ENCODE data around the gene YAF2. TPM values are rescaled to one million over a fixed set of nuclear protein-coding genes. Genes with fewer than 3 reads are reported as not detected.
"Not testable (repeated sequence)": the region's sequence is repeated elsewhere in the genome, so short reads cannot be mapped to it uniquely, and the experiment has no call there.

The YAF2 gene
- total RNA-seq, 2 donors from 2014 or later, result 17.6 to 27.0 TPM

DNA sequence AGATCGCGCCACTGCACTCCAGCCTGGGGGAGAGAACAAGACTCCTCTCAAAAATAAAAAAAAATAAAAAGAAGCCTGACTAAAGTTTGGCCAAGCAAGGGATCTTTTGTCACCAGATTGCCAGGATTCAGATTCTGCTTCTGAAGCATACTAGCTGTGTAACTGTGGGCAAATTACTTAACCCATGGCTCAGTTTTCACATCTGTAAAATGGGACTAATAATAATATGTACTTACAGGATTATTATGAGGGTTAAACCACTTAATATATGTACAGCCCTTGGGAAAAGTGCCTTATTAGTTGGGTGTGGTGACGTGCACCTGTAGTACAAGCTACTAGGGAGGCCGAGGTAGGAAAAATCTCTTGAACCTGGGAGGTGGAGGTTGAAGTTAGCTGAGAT, 21.7 kb upstream of the YAF2 start:
- no peak for ATAC-seq
- intact Hi-C loops (cut with DNase I), result no loop called here
- WGBS, 2 donors, result 91 to 95% methylated on average over 4 of the region's 4 CpGs

DNA sequence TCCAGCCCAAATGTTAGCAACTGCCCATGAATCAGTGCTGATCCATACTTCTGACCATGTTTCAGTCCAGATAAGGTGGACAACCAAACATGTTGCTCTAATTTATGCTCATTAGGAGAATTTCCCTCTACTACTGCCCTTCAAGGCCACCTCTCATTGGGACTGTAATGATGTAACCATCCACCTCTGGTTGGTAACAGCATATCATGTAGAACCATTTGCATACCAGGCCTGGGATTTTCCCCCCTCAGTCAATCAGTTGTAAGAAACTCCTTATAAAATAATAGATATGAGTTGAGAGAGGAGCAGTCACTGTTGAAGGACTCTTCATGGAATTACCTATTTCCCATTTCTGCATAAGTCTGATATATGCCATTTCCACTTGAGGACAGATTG, 17.8 kb upstream of the YAF2 start:
- Histone ChIP-seq H3K36me3 (replicated peaks in 1 of 2; ENCODE audit: insufficient read depth in 1 of 2, low read depth in 2 of 2) (no peaks in the 10 kb centered on the region), H3K27me3 (no peaks in the 10 kb centered on the region)

More for the DNA sequence above, 21.7 kb upstream of the YAF2 start:
- TF ChIP-seq, protein P1, sequence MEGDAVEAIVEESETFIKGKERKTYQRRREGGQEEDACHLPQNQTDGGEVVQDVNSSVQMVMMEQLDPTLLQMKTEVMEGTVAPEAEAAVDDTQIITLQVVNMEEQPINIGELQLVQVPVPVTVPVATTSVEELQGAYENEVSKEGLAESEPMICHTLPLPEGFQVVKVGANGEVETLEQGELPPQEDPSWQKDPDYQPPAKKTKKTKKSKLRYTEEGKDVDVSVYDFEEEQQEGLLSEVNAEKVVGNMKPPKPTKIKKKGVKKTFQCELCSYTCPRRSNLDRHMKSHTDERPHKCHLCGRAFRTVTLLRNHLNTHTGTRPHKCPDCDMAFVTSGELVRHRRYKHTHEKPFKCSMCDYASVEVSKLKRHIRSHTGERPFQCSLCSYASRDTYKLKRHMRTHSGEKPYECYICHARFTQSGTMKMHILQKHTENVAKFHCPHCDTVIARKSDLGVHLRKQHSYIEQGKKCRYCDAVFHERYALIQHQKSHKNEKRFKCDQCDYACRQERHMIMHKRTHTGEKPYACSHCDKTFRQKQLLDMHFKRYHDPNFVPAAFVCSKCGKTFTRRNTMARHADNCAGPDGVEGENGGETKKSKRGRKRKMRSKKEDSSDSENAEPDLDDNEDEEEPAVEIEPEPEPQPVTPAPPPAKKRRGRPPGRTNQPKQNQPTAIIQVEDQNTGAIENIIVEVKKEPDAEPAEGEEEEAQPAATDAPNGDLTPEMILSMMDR (IDR thresholded peaks at IDR 0.05), result no peak
- TF ChIP-seq POLR2A (IDR thresholded peaks at IDR 0.05), result no peak
- no peaks in the 10 kb centered on the region for H3K27me3 ChIP-seq
- DNase-seq, result no peak
- H3K9me3 ChIP-seq, result no peaks in the 10 kb centered on the region
- no peak overlapping the region for H3K4me3 ChIP-seq
- H3K27ac ChIP-seq, result no peak overlapping the region
- no peaks in the 10 kb centered on the region for H3K36me3 ChIP-seq (replicated peaks in 1 of 2; ENCODE audit: insufficient read depth in 1 of 2, low read depth in 2 of 2)
- H3K4me1 ChIP-seq, result no peaks in the 10 kb centered on the region

GRCh38 chr12:42255221-42255865, 17.3 kb upstream of the YAF2 start:
- WGBS, 2 donors, result 88 to 100% methylated on average over 2 of the region's 2 CpGs
- no peaks in the 10 kb centered on the region for H3K36me3 ChIP-seq (replicated peaks in 1 of 2; ENCODE audit: insufficient read depth in 1 of 2, low read depth in 2 of 2)
- intact Hi-C loops (cut with DNase I), result no loop called here

More for the DNA sequence above, 17.8 kb upstream of the YAF2 start:
- DNase-seq (no peak), ATAC-seq (no peak)
- Histone ChIP-seq H3K4me3 (no peak overlapping the region), H3K27ac (no peak overlapping the region), H3K9me3 (no peaks in the 10 kb centered on the region), H3K4me1 (no peaks in the 10 kb centered on the region)
- no peak for TF ChIP-seq POLR2A (IDR thresholded peaks at IDR 0.05)
- TF ChIP-seq, protein P1 (IDR thresholded peaks at IDR 0.05), result no peak
- intact Hi-C loops (cut with DNase I), result no loop called here

GRCh38 chr12:42252645-42253044, 14.6 kb upstream of the YAF2 start:
- H3K36me3 ChIP-seq (replicated peaks in 1 of 2; ENCODE audit: insufficient read depth in 1 of 2, low read depth in 2 of 2); H3K27ac ChIP-seq; intact Hi-C loops (cut with DNase I); ATAC-seq; H3K4me3 ChIP-seq; DNase-seq; H3K27me3 ChIP-seq; H3K9me3 ChIP-seq; H3K4me1 ChIP-seq: not testable (repeated sequence)
- WGBS, 2 donors, result 77 to 83% methylated on average over 1 of the region's 1 CpG

More at GRCh38 chr12:42255221-42255865, 17.3 kb upstream of the YAF2 start:
- Histone ChIP-seq H3K4me3 (no peak overlapping the region), H3K27ac (no peak overlapping the region), H3K27me3 (no peaks in the 10 kb centered on the region), H3K4me1 (no peaks in the 10 kb centered on the region), H3K9me3 (no peaks in the 10 kb centered on the region)
- no peak for TF ChIP-seq POLR2A (IDR thresholded peaks at IDR 0.05)
- TF ChIP-seq, protein P1 (IDR thresholded peaks at IDR 0.05), result no peak
- DNase-seq (no peak), ATAC-seq (no peak)

DNA sequence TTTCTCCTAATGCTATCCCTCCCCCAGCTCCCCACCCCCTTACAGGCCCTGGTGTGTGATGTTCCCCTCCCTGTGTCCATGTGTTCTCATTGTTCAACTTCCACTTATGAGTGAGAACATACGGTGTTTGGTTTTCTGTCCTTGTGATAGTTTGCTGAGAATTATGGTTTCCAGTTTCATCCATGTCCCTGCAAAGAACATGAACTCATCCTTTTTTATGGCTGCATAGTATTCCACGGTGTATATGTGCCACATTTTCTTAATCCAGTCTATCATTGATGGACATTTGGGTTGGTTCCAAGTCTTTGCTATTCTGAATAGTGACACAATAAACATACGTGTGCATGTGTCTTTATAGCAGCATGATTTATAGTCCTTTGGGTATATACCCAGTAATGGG, 11.0 kb upstream of the YAF2 start:
- ATAC-seq; H3K9me3 ChIP-seq; DNase-seq; intact Hi-C loops (cut with DNase I); H3K4me3 ChIP-seq; H3K27ac ChIP-seq; H3K4me1 ChIP-seq; H3K27me3 ChIP-seq; H3K36me3 ChIP-seq (replicated peaks in 1 of 2; ENCODE audit: insufficient read depth in 1 of 2, low read depth in 2 of 2): not testable (repeated sequence)
- WGBS, 2 donors, result 72 to 92% methylated on average over 3 of the region's 3 CpGs

DNA sequence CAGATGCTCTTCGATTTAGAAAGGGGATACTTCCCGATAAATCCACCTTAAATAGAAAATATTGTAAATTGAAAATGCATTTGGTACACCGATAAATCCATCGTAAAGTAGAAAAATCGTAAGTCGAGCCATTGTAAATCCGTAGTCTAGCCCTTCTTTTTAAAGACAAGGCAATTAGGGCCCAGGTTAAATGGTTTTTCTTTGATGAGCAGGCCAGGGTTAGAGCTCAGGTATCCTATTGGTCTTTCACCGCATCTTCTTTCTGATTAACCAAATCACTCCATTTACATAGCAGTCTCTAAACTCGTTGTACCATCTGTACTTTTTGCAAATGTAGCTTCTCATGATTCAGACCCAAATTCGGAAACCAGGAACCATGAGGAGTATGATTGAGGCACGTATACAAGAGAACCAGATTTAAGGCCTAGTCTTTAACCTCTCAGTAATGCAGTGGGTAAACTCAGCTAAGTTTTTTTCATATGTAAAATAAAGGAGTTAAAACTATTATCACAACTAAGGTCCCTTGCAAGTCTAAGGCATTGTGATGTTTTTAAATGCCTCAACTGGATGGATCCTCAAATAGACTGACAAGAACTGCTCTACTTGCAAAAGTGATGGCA, 2.2 kb upstream of the YAF2 start:
- H3K4me3 ChIP-seq, result no peak overlapping the region
- DNase-seq (no peak), ATAC-seq (no peak)
- no peak overlapping the region for H3K27ac ChIP-seq
- no peak for TF ChIP-seq POLR2A (IDR thresholded peaks at IDR 0.05)
- TF ChIP-seq, protein P1 (IDR thresholded peaks at IDR 0.05), result no peak
- H3K36me3 ChIP-seq (replicated peaks in 1 of 2; ENCODE audit: insufficient read depth in 1 of 2, low read depth in 2 of 2), result no peaks in the 10 kb centered on the region
- no peaks in the 10 kb centered on the region for H3K27me3 ChIP-seq
- intact Hi-C loops (cut with DNase I), result no loop called here
- H3K4me1 ChIP-seq, result peaks cover 29% of the 10 kb centered on the region
- H3K9me3 ChIP-seq, result no peaks in the 10 kb centered on the region
- 88 to 89% methylated on average over 11 of the region's 11 CpGs for WGBS, 2 donors

All from body of pancreas (tissue), 4 donors.